Fibroblast of lung (primary cell): ENCODE data around the gene C10orf67. TPM values are rescaled to one million over a fixed set of nuclear protein-coding genes. Genes with fewer than 3 reads are reported as not detected.

Experiments used
- DNase-seq, 2 donors: peaks; one replicate each; pipeline versions ENCODE4 v3.0.0 to v3.0.0-alpha.2; 2010; ENCODE audit warnings: low read depth in 2 of 2
- H2AFZ ChIP-seq: 2 replicates; pipeline ENCODE4 v1.5.1; 2012; ENCODE audit warnings: low read length, control low read depth, inconsistent platforms
- H3K27ac ChIP-seq: 2 replicates; pipeline ENCODE4 v1.5.1; 2011; ENCODE audit warnings: low read length, control low read depth; ENCODE audit not compliant: insufficient read depth
- H3K27me3 ChIP-seq: 2 replicates; pipeline ENCODE4 v1.5.1; 2011; ENCODE audit warnings: mild to moderate bottlenecking, low read length; ENCODE audit not compliant: control insufficient read depth, insufficient read depth
- H3K36me3 ChIP-seq: 2 replicates; pipeline ENCODE4 v1.5.1; 2011; ENCODE audit warnings: low read length; ENCODE audit not compliant: control insufficient read depth, insufficient read depth
- H3K4me1 ChIP-seq: 2 replicates; pipeline ENCODE4 v1.5.1; 2011; ENCODE audit warnings: low read length; ENCODE audit not compliant: control insufficient read depth, insufficient read depth; ENCODE audit errors: extremely low read depth
- H3K4me2 ChIP-seq: 2 replicates; pipeline ENCODE4 v1.5.1; 2011; ENCODE audit warnings: low read length, control low read depth; ENCODE audit not compliant: insufficient read depth; ENCODE audit errors: extremely low read depth
- H3K4me3 ChIP-seq, 4 experiments: fragments of 200-600 bp in 1 of 4; sonication (generic) in 1 of 4; replicated peaks in 1 of 4; 2 replicates each; pipeline ENCODE4 v1.5.1; 2011 to 2016; ENCODE audit warnings: low read length in 4 of 4, low read depth in 3 of 4, mild to moderate bottlenecking in 3 of 4, control low read depth in 2 of 4, inconsistent platforms in 1 of 4, mixed read lengths in 1 of 4; ENCODE audit not compliant: insufficient read depth in 1 of 4; ENCODE audit errors: control extremely low read depth in 1 of 4
- H3K79me2 ChIP-seq: 2 replicates; pipeline ENCODE4 v1.5.1; 2012; ENCODE audit warnings: mild to moderate bottlenecking, low read length, inconsistent platforms; ENCODE audit not compliant: control insufficient read depth, insufficient read depth
- H3K9ac ChIP-seq: 2 replicates; pipeline ENCODE4 v1.5.1; 2011; ENCODE audit warnings: mild to moderate bottlenecking, low read length, control low read depth; ENCODE audit not compliant: insufficient read depth
- H3K9me3 ChIP-seq: 2 replicates; pipeline ENCODE4 v1.5.1; 2012; ENCODE audit warnings: low read depth, low read length; ENCODE audit not compliant: control insufficient read depth, insufficient read depth
- H4K20me1 ChIP-seq: 2 replicates; pipeline ENCODE4 v1.5.1; 2011; ENCODE audit warnings: low read length; ENCODE audit not compliant: control insufficient read depth, insufficient read depth; ENCODE audit errors: extremely low read depth
- CTCF ChIP-seq, 2 donors: IDR thresholded peaks in 1 of 2; conservative IDR thresholded peaks in 1 of 2; 1 replicate in 1 of 2; 2 replicates in 1 of 2; pipeline ENCODE4 v1.5.1; 2011 to 2012; ENCODE audit warnings: low read length in 2 of 2, control low read depth in 1 of 2, inconsistent platforms in 1 of 2, low read depth in 1 of 2, mild to moderate bottlenecking in 1 of 2
- EZH2 ChIP-seq: IDR thresholded peaks from 2 replicates; pipeline ENCODE4 v1.5.1; 2012; ENCODE audit warnings: low read length, control low read depth, mild to moderate bottlenecking; ENCODE audit errors: missing control alignments
- polyA plus RNA-seq, 2 donors: library from polyadenylated mRNA; depleted of rRNA in 1 of 2; stranded (reverse) in 1 of 2; unstranded in 1 of 2; fragments of >200 nt; gene quantifications; 2 replicates each; pipeline ENCODE4 v1.2.1, GENCODE V29; 2011 to 2012; ENCODE audit warnings: missing spikeins in 1 of 2
- total RNA-seq: library from RNA; depleted of rRNA; stranded (reverse); fragments of >200 nt; gene quantifications from 2 replicates; pipeline ENCODE4 v1.2.1, GENCODE V29; 2014

The C10orf67 gene
- total and polyA plus RNA-seq, 2 donors (not counting 1 experiment from before 2014, with no cell fraction given): under 0.01 to 0.16 TPM

DNA sequence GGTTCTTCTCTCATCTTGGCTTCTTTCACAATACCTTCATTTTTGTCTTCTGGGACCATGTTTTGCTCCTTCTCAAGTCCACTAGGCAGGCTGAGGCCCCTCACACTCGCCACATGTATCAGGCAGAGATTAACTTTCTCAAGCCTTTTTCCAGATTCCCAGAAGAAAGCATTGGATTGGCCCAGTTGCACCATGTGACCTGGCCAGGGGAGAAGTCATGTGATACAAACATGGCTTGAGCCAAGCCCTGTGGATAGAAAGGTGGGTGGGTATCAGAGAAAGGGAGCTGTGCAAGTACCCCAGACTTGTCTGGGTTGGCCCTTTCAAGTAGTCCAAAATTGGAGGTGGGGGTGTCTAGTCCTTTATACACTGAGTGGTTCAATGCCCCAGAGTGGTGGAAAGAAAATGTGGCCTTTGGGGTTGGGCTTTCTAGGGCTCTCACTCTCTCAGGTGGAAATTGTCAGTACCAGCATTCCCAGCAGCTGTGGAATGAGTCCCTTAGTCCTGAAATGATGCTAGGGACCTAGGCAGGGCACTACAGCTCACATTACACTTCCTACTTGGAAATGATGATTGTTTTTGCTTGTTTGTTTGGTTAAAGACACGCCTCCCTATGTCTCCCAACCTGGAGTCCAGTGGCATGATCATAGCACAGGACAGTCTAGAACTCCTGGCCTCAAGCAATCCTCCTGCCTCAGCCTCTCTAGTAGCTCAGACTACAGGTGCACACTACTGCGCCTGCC, 36.9 kb upstream of the C10orf67 start:
- Histone ChIP-seq H3K27ac (no peak overlapping the region), H3K36me3 (no peaks in the 10 kb centered on the region), H3K4me3 (no peak overlapping the region), H3K9ac (no peak overlapping the region), H3K79me2 (no peaks in the 10 kb centered on the region), H3K4me1 (no peaks in the 10 kb centered on the region), H4K20me1 (no peaks in the 10 kb centered on the region), H2AFZ (no peak overlapping the region), H3K9me3 (no peaks in the 10 kb centered on the region), H3K4me2 (no peak overlapping the region), H3K27me3 (no peaks in the 10 kb centered on the region)
- no peak for TF ChIP-seq CTCF (conservative IDR thresholded peaks at IDR 0.05 in 1 of 2, IDR thresholded peaks at IDR 0.05 in 1 of 2; ENCODE audit: low read depth in 1 of 2, low read length in 2 of 2)
- TF ChIP-seq EZH2: no peak
- no peak for DNase-seq

GRCh38 chr10:23379686-23380085, 35.1 kb upstream of the C10orf67 start:
- no peak overlapping the region for H2AFZ ChIP-seq
- H3K9ac ChIP-seq: no peak overlapping the region
- no peaks in the 10 kb centered on the region for H3K79me2 ChIP-seq
- H3K27me3 ChIP-seq: no peaks in the 10 kb centered on the region
- H3K9me3 ChIP-seq: no peaks in the 10 kb centered on the region
- no peak for DNase-seq
- no peak overlapping the region for H3K4me2 ChIP-seq
- no peaks in the 10 kb centered on the region for H4K20me1 ChIP-seq
- H3K36me3 ChIP-seq: no peaks in the 10 kb centered on the region
- no peak overlapping the region for H3K27ac ChIP-seq
- H3K4me3 ChIP-seq: no peak overlapping the region
- H3K4me1 ChIP-seq: no peaks in the 10 kb centered on the region
- TF ChIP-seq CTCF (conservative IDR thresholded peaks at IDR 0.05 in 1 of 2, IDR thresholded peaks at IDR 0.05 in 1 of 2; ENCODE audit: low read depth in 1 of 2, low read length in 2 of 2): no peak
- no peak for TF ChIP-seq EZH2

DNA sequence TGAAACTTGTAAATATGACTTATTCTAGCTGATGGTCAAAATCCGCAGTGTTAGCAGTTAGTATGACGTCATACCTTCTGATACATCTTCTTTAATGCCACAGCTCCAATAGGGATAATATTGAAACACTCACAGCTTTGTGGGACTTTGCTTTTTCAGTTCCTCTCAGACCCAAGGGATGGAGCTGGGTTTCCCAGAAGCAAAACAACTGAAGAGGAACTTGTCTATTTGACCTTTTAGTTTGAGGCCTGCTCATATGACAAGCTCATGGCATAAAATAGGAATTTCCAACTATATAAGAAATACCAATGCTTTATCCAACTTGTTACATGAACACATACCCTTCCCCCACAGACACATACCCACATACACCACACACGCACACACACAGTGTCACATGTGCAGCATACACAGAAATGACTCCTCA, 31.6 kb upstream of the C10orf67 start:
- Histone ChIP-seq H4K20me1 (no peaks in the 10 kb centered on the region), H3K27ac (no peak overlapping the region), H3K9ac (no peak overlapping the region), H3K4me2 (no peak overlapping the region), H3K36me3 (no peaks in the 10 kb centered on the region), H2AFZ (no peak overlapping the region), H3K4me3 (no peak overlapping the region), H3K4me1 (no peaks in the 10 kb centered on the region), H3K9me3 (no peaks in the 10 kb centered on the region), H3K27me3 (no peaks in the 10 kb centered on the region), H3K79me2 (no peaks in the 10 kb centered on the region)
- no peak for DNase-seq
- TF ChIP-seq EZH2: no peak
